Measurements from ENCODE around the gene AUTS2.

AUTS2 gene

GRCh38 chr7:70655694-70656093 is 1057.4 kb downstream of the AUTS2 start:
- DNase-seq: no peak

- no peak for DNase-seq
Measured at GRCh38 chr7:70657571-70657970, 1059.3 kb downstream of the AUTS2 start.

GRCh38 chr7:70657989-70658632 is 1059.8 kb downstream of the AUTS2 start:
- DNase-seq: no peak

DNA sequence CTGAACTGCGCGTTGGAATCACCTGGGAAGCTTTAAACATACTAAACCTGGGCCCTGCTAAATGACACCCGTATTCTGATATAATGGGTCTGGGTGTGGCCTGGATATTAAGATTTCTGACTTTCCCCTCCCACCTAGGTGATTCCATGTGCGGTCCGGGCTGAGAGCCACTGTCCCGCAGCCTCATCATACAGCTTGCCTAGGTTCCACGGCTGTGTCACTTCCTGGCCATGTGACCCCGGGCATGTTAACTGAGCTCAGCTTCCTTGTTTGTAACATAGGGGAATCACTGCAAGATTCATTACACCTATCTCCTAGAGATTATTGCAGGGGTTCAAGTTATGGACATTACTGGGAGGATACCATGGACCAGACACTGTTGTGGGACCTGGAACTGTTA is 1061.0 kb downstream of the AUTS2 start:
- no peak for DNase-seq

GRCh38 chr7:70660154-70660818 is 1062.0 kb downstream of the AUTS2 start:
- no peak for DNase-seq

- DNase-seq: no peak
Measured at GRCh38 chr7:70660819-70661191, 1062.5 kb downstream of the AUTS2 start.

- no peak for DNase-seq
Measured at GRCh38 chr7:70663680-70664079, 1065.4 kb downstream of the AUTS2 start.

DNA sequence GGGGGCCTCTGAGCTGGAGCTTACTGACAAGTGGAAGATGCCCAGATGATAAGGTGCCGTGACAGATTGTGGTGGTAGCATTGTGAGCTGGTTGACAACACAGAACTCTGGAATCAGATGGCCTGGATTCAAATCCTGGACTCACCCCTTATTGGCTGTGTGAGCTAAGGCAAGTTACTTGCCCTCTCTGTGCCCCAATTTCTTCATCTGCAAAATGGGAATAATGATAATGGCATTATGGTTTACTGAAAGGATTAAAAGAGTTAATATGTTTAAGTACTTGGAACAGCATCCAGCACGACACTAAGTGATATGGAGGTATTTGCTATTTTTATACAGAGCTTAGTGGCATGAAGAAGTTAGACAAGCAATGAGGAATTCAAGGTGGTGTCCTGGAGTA is 1067.7 kb downstream of the AUTS2 start:
- no peak for DNase-seq

GRCh38 chr7:70667406-70667805 is 1069.1 kb downstream of the AUTS2 start:
- DNase-seq: no peak

- no peak for DNase-seq
Measured at GRCh38 chr7:70668606-70669358, 1070.5 kb downstream of the AUTS2 start.

DNA sequence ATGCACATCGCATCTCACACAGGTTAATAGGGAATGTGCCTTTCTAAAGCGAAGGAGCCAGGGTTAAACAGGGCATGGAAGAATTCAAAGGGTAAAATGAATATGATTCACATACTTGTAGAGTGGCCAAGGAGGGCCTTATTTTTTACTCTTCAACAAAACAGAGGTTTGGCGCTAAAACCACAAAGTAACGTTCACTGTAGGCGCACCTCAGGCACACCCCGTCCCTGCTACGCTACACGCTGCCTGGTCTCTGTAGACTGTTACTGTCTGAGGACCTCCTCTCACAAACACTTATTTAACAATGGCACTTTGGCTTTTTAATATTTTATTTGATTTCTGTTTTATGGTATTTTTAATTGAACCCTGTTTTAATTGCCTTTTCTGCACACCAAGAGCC is 1071.6 kb downstream of the AUTS2 start:
- DNase-seq: no peak

- no peak for DNase-seq
Measured at GRCh38 chr7:70670288-70670687, 1072.0 kb downstream of the AUTS2 start.

- DNase-seq: no peak
Measured at GRCh38 chr7:70673778-70674570, 1075.7 kb downstream of the AUTS2 start.

DNA sequence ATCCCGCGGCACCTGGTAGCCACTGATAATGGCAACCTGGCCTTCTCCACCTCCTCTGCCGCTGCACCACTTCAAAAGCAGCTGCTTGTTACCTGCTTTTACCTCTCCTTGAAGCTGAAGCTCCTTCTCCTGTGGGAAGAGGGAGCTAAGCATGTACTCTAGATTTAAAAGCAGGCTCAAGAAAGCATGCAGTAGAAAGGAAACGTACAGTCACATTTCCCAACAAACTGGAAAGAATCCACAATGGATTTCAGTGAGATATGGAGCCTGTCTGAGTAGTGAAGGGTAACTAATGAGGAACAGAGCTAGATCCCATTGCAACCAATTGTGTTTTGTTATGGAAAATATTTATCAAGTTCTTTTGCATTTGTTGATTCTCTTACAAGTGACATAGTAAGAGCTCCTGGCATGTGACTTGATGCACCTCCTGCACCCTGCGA is 1076.3 kb downstream of the AUTS2 start:
- DNase-seq: no peak

- no peak for DNase-seq
Measured at GRCh38 chr7:70676243-70676642, 1078.0 kb downstream of the AUTS2 start.

- DNase-seq: no peak
Measured at GRCh38 chr7:70678621-70679251, 1080.5 kb downstream of the AUTS2 start.

GRCh38 chr7:70679661-70680060 is 1081.4 kb downstream of the AUTS2 start:
- DNase-seq: no peak

GRCh38 chr7:70680306-70680705 is 1082.0 kb downstream of the AUTS2 start:
- DNase-seq: no peak

DNA sequence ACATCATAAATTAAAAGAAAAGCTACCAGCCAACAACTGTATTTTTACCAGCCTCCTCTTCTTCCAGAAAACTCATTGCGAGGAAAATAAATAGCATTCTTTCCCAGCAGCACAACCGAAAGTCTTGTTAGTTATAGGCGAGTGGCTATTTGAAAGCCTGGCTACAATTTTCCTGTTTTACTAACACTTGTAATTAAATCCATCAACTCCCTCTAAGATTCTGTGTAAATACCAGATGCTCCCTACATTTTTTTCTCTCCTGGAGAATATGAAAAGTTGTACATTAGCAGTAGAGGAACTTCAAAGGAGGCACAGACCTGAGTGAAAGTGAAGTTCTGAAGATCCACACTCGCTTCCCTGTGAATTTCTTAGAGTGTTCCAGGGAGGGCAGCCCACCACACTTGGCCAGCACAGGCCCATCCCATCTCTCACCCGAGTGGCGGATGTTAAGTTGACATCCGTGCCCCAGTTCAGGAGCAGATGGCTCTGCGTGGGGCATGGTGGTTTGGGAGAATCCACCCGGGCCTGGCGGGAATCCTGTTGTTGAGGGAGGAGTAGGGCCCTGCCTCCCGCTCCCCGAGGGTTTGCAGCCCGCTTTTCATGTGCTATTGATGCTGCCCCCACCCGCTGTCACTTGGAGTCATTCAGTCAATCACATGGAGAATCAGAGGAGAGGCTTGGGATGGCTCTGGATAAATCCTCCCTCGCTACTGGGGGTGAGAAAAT is 1082.6 kb downstream of the AUTS2 start:
- DNase-seq: no peak

DNA sequence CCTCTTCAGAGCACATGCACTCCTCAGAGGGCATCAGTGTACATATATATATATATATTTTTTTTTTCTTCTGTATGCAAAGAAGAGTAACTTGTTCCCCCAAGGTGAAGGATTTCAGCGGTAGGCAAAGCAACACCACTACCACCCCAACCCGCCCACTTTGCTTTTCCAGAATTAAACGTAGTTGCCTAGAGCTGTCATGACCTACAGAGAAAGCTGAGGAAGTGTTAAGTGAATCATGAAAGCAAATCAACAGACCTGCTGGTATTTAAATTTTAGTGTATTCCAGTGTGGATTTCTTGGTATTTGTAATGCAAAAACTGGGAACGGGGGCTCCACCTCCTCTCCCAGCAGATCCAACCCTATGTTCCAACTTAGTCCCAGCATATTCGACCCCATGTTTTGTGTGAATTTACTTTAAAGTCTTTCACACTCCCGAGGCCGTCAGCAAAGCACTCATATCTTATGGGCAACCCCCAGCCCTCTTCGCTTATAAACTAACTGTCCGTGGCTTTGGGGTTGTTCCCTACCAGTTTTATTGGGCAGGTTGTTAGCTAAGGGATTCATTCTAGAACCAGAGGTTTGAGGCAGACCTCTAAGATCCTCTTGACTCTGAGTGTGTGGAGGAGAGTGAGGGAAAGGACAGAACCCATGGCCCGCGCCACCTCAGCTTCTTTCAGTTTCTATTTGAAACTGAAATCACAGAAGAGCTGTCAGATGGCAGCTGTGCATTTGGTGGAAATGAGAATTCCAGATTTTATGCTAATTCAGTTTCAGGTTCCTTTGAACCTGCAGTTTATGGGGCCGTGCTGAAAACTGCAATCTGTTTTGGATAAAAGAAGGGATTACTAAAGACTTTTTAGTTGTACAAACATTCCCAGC is 1083.4 kb downstream of the AUTS2 start:
- DNase-seq: no peak

DNA sequence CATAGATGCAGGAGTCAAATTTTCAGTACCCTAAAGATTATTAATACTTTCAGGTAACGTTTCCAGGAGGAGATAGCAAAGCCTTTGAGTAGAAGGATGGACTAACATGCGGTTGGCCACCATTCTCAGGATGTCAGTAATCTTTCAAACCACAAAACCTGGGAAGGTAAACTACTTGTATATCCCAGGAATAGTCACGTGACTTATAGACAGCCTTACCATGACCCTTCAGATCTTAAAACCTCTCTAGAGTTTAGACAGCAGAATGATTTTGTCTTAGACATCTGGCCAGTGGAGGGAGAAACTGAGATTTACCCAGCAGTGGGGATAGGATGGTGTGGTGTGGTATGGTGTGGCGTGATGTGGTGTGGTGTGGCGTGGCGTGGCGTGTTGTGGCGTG is 1085.9 kb downstream of the AUTS2 start:
- no peak for DNase-seq

Measured in NCI-H526 (cell line).